Measurements from ENCODE around the gene FLOT2. TPM values are rescaled to one million over a fixed set of nuclear protein-coding genes. Genes with fewer than 3 reads are reported as not detected.
"Not testable (repeated sequence)": the region's sequence is repeated elsewhere in the genome, so short reads cannot be mapped to it uniquely, and the experiment has no call there.

Gene FLOT2
- total and polyA plus RNA-seq, 7 donors, result 30.4 to 81.1 (median 40.8) TPM

- no peaks in the 10 kb centered on the region for H3K27me3 ChIP-seq (ENCODE audit: insufficient read depth in 3 of 3, low read length in 2 of 3)
- H3K4me1 ChIP-seq, result peaks cover 6% of the 10 kb centered on the region
- ATAC-seq, result no peak
- intact Hi-C loops (cut with DNase I), result no loop called here
- no peak overlapping the region for H3K4me3 ChIP-seq
- H3K36me3 ChIP-seq (ENCODE audit: insufficient read depth in 1 of 2, low read depth in 1 of 2), result peaks cover 0 to 1% of the 10 kb centered on the region in 2 donors
- H3K27ac ChIP-seq, result no peak overlapping the region
- no peak for DNase-seq
- H3K9me3 ChIP-seq, result no peaks in the 10 kb centered on the region
- WGBS, 3 donors, result 86 to 92% (median 92%) methylated on average over 2 of the region's 2 CpGs
- TF ChIP-seq, protein P1, sequence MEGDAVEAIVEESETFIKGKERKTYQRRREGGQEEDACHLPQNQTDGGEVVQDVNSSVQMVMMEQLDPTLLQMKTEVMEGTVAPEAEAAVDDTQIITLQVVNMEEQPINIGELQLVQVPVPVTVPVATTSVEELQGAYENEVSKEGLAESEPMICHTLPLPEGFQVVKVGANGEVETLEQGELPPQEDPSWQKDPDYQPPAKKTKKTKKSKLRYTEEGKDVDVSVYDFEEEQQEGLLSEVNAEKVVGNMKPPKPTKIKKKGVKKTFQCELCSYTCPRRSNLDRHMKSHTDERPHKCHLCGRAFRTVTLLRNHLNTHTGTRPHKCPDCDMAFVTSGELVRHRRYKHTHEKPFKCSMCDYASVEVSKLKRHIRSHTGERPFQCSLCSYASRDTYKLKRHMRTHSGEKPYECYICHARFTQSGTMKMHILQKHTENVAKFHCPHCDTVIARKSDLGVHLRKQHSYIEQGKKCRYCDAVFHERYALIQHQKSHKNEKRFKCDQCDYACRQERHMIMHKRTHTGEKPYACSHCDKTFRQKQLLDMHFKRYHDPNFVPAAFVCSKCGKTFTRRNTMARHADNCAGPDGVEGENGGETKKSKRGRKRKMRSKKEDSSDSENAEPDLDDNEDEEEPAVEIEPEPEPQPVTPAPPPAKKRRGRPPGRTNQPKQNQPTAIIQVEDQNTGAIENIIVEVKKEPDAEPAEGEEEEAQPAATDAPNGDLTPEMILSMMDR (IDR thresholded peaks at IDR 0.05), result no peak
These were observed 58.3 kb downstream of the FLOT2 start for GRCh38 chr17:28839221-28839620.

- H3K36me3 ChIP-seq (ENCODE audit: insufficient read depth in 1 of 2, low read depth in 1 of 2); ATAC-seq; H3K4me1 ChIP-seq; H3K9me3 ChIP-seq; H3K4me3 ChIP-seq; H3K27me3 ChIP-seq (ENCODE audit: insufficient read depth in 3 of 3, low read length in 2 of 3); DNase-seq; H3K27ac ChIP-seq; intact Hi-C loops (cut with DNase I): not testable (repeated sequence)
- 93 to 97% (median 94%) methylated on average over 10 of the region's 10 CpGs for whole genome bisulfite sequencing, 3 donors
These were observed 61.0 kb downstream of the FLOT2 start for GRCh38 chr17:28836541-28836940.

GRCh38 chr17:28834420-28834819, 63.1 kb downstream of the FLOT2 start:
- TF ChIP-seq, protein P1 (IDR thresholded peaks at IDR 0.05), result no peak
- Histone ChIP-seq H3K4me3 (no peak overlapping the region), H3K27me3 (ENCODE audit: insufficient read depth in 3 of 3, low read length in 2 of 3) (no peaks in the 10 kb centered on the region), H3K9me3 (no peaks in the 10 kb centered on the region), H3K4me1 (no peaks in the 10 kb centered on the region), H3K36me3 (ENCODE audit: insufficient read depth in 1 of 2, low read depth in 1 of 2) (peaks cover 0 to 6% of the 10 kb centered on the region in 2 donors), H3K27ac (no peak overlapping the region)
- WGBS, 3 donors, result 87 to 97% (median 88%) methylated on average over 1 of the region's 1 CpG
- ATAC-seq, result peak in 1 of 4 donors; percentile 60
- DNase-seq, result no peak
- intact Hi-C loops (cut with DNase I), result no loop called here

Other genes starting within 250 kb of the FLOT2 start
- 10 to 100 TPM; 23.6 to 28.0 (median 26.7) TPM for gene SDF2, start 235.8 kb downstream of the FLOT2 start, total RNA-seq
- 10 to 100 TPM; 20.9 to 72.0 (median 43.2) TPM for gene SDF2, start 235.8 kb downstream of the FLOT2 start, polyA plus RNA-seq
- 10 to 100 TPM; 66.1 to 77.4 (median 69.8) TPM for gene SUPT6H, start 235.5 kb downstream of the FLOT2 start, total RNA-seq
- gene SUPT6H, start 235.5 kb downstream of the FLOT2 start, polyA plus RNA-seq, result 10 to 100 TPM; 28.6 to 70.7 (median 34.8) TPM
- 1 to 10 TPM in 1 of 4 donors, under 1 TPM in 3; 0.21 to 1.1 (median 0.32) TPM for gene PROCA1, start 185.8 kb downstream of the FLOT2 start, total RNA-seq
- under 1 TPM; 0.32 to 0.51 (median 0.36) TPM for gene PROCA1, start 185.8 kb downstream of the FLOT2 start, polyA plus RNA-seq
- gene RAB34, start 179.9 kb downstream of the FLOT2 start, total RNA-seq, result 10 to 100 TPM in 1 of 4 donors, 1 to 10 TPM in 3; 7.8 to 12.2 (median 9.1) TPM
- 10 to 100 TPM in 2 of 3 donors, 1 to 10 TPM in 1; 9.1 to 21.0 (median 10.6) TPM for gene RAB34, start 179.9 kb downstream of the FLOT2 start, polyA plus RNA-seq
- gene RPL23A, start 177.7 kb downstream of the FLOT2 start, total RNA-seq, result 1,000 to 10,000 TPM in 2 of 4 donors, 100 to 1,000 TPM in 2; 978 to 1,214 (median 1,068) TPM
- gene RPL23A, start 177.7 kb downstream of the FLOT2 start, polyA plus RNA-seq, result 1,000 to 10,000 TPM in 2 of 3 donors, 100 to 1,000 TPM in 1; 883 to 1,789 (median 1,153) TPM
- 1 to 10 TPM in 1 of 4 donors, under 1 TPM in 2, not detected in 1; 0.77 to 1.9 (median 0.88) TPM for gene TLCD1, start 171.5 kb downstream of the FLOT2 start, total RNA-seq
- gene TLCD1, start 171.5 kb downstream of the FLOT2 start, polyA plus RNA-seq, result 1 to 10 TPM in 2 of 3 donors, under 1 TPM in 1; 0.68 to 2.4 (median 1.3) TPM
- gene NEK8, start 168.9 kb downstream of the FLOT2 start, total RNA-seq, result 1 to 10 TPM in 2 of 4 donors, under 1 TPM in 2; 0.60 to 1.5 (median 0.92) TPM
- 1 to 10 TPM in 1 of 3 donors, under 1 TPM in 2; 0.21 to 1.1 (median 0.80) TPM for gene NEK8, start 168.9 kb downstream of the FLOT2 start, polyA plus RNA-seq
- 1 to 10 TPM; 1.4 to 6.7 (median 2.3) TPM for gene TRAF4, start 153.7 kb downstream of the FLOT2 start, total RNA-seq
- gene TRAF4, start 153.7 kb downstream of the FLOT2 start, polyA plus RNA-seq, result 1 to 10 TPM; 1.6 to 3.3 (median 2.1) TPM
- 10 to 100 TPM; 25.3 to 52.9 (median 36.0) TPM for gene FAM222B, start 54.9 kb downstream of the FLOT2 start, total RNA-seq
- 10 to 100 TPM; 22.4 to 66.2 (median 32.2) TPM for gene FAM222B, start 54.9 kb downstream of the FLOT2 start, polyA plus RNA-seq
- gene ERAL1, start 42.7 kb downstream of the FLOT2 start, total RNA-seq, result 10 to 100 TPM; 38.3 to 45.6 (median 43.4) TPM
- 10 to 100 TPM; 41.0 to 98.5 (median 58.8) TPM for gene ERAL1, start 42.7 kb downstream of the FLOT2 start, polyA plus RNA-seq
- gene DHRS13, start 5.3 kb upstream of the FLOT2 start, total RNA-seq, result 1 to 10 TPM in 2 of 4 donors, under 1 TPM in 2; 0.48 to 2.1 (median 1.1) TPM
- gene DHRS13, start 5.3 kb upstream of the FLOT2 start, polyA plus RNA-seq, result 1 to 10 TPM; 1.1 to 2.7 (median 1.2) TPM
- 10 to 100 TPM; 22.3 to 28.6 (median 24.4) TPM for gene PHF12, start 53.8 kb upstream of the FLOT2 start, total RNA-seq
- 10 to 100 TPM in 1 of 3 donors, 1 to 10 TPM in 2; 7.3 to 12.1 (median 7.7) TPM for gene PHF12, start 53.8 kb upstream of the FLOT2 start, polyA plus RNA-seq
- not detected for gene SEZ6, start 108.3 kb upstream of the FLOT2 start, total RNA-seq
- gene SEZ6, start 108.3 kb upstream of the FLOT2 start, polyA plus RNA-seq, result under 1 TPM in 1 of 3 donors, not detected in 2; 0.04 TPM
- gene PIPOX, start 145.4 kb upstream of the FLOT2 start, total RNA-seq, result 1 to 10 TPM in 1 of 4 donors, under 1 TPM in 2, not detected in 1; 0.26 to 1.7 (median 0.91) TPM
- gene PIPOX, start 145.4 kb upstream of the FLOT2 start, polyA plus RNA-seq, result 1 to 10 TPM in 1 of 3 donors, under 1 TPM in 2; 0.17 to 3.6 (median 0.35) TPM

Data from psoas muscle (tissue), 8 donors.